LHCN-M2 (cell line): ENCODE measurements around the gene PSMG3. TPM values are rescaled to one million over a fixed set of nuclear protein-coding genes. Genes with fewer than 3 reads are reported as not detected.
A peak's percentile ranks its signal among the peaks of the same experiment; 100 is the strongest.

Source experiments
- DNase-seq: peaks from one replicate; pipeline ENCODE4 v3.0.0-alpha.2; 2012; ENCODE audit warnings: low read depth
- total RNA-seq: library from RNA; depleted of rRNA; stranded (reverse); fragments of >200 nt; gene quantifications from 2 replicates; pipeline ENCODE4 v1.2.3, GENCODE V29; 2014

PSMG3 gene
- total RNA-seq, 1 experiment from 2014 or later = 89.6 TPM

DNA sequence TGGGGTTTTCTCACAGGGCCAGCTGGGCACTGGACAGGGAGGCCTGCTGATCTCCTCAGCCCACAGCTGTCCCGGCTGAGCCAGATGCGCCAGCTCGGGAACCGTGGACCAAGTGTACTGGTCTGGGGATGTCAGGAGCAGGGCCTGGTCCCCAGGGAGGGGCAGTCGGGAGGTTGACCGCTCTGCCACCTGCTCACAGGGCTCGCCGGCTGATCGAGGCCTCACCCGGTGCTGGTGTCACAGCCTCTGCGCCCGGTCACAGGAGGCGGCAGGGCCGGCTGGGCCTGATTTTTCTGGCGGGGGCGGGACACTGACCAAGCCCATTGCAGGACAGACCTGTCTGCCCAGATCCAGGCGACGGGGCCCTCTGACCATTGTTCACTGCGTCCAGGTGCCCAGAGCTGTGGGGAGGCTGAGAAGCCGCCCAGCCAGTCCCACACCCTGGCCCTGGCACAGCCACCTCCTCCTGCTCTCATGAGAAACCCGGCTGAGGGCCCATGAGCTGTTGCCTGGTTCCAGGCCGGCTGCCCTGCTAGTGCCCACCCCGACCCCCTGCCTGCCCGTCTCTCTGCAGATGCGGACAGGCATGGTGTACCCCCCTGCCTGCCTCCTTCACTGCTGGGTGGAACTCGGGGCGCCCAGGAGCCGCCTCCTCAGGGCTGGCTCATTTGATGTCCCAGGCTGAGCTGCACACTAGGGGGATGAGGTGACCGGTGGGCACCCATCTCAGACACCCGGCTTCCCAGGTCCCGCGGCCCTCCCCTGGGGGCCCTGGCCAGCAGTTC is 10.8 kb downstream of the PSMG3 start:
- DNase-seq = no peak

- no peak for DNase-seq
These were observed 11.5 kb downstream of the PSMG3 start for GRCh38 chr7:1558181-1558811.

GRCh38 chr7:1557771-1558170 is 12.1 kb downstream of the PSMG3 start:
- no peak for DNase-seq

DNA sequence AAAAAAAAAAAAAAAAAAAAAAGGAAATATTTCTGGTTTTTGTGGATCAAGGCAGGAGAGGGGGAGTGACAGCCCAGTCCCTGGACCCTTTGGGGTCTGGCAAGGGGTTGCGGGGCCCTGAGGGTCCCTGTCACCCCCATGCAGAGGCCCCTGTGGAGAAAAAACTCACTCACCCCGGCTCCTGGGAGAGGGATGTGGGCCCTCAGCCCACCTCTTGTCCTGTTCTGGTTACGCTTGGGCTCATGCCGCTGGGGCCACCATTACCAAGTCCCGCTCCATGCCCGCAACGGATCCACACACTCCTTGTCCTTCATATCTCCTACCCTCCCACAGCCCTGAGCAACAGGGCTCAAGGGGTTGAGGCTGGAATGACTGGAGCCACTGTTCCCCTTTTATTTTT is 12.8 kb downstream of the PSMG3 start:
- no peak for DNase-seq

DNA sequence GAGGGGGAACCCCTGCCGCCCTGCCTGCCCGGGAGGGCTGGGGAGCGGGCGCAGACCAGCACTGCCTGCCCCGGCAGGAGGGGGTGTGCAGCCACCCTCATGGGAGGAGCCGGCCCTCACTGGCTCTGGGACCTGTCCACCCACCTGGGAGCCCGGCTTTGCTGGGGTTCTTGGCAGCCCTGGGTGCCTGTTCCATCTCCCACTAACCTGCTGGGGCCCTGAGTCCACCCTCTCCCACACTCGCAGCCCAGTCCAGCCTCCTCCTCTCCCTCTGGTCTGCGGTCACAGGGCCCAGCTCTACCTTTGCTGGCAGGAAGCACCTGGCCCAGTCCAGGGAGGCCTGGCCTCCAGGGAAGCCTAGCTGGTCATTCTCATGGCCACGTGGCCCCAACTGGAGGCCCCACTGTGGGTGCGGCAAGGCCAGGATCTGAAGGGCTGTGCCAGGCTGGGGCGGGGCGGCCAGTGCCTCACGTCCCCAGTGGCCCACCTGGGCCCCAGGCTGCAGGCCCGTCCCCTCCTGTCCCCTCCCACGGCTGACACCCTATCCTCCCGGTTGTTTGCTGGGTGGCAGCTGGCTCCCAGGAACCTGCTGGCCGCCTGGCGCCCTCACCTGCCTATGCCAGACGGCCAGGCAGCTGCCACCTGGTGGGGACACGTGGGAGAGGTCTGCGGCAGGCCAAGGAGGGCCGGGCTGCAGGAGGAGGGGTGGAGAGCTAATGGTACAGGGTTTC is 13.9 kb downstream of the PSMG3 start, which contains the start of gene TMEM184A:
Gene TMEM184A, minus strand, starts transcription at position 393 of the 731 bp plus-strand sequence. CDS start 721 bp downstream, outside the sequence.
- no peak for DNase-seq

- DNase-seq = peak; percentile 90
These were observed 14.6 kb downstream of the PSMG3 start for GRCh38 chr7:1555046-1555812.

- DNase-seq = no peak
These were observed 15.3 kb downstream of the PSMG3 start for GRCh38 chr7:1554333-1555045.

DNA sequence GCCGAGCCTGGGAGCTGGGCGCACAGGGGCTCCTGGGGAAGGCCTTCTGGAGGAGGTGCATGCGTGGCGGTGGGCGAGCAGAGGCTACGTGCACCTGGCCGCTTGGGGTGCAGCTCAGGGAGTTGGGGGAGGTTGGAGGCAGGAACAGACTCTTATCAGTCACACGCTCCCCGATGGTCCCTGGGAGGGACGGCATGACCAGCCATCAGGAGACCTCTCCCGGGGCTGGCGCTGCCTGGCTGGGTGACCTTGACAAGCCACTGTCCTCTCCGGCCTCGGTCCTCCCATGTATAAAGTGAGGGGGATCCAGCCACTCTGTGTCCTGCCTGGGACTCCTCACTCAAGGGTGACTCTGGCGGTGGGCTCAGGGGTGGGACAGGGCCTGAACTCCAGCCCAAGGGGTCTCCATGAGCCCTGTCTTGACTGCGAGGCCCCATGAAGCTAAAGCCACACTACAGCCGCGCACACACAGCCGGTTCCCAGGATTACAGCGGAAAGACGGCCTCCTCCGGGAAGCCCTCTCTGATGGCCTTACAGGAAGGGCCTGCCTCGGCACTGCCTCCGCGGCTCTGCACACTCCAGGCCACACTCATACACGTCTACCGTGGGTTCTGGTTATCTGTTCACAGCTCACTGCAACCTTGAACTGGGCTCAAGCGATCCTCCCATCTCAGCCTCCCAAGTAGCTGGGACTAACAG is 16.2 kb downstream of the PSMG3 start:
- DNase-seq = no peak

GRCh38 chr7:1552200-1552599 is 17.6 kb downstream of the PSMG3 start:
- no peak for DNase-seq

DNA sequence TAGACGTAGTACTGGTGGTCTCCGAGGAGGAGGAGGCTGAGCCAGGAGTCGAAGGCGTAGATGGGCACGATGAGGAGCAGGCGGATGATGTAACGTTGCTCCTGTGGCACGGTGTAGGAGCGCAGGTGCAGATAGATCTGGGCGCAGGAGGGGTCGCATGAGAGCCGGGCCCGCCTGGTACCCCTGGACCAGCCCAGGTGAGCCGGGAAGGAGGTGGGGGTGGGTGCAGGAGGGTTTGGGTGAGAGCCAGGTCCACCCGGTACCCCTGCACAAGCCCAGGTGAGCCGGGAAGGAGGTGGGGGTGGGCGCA is 19.0 kb downstream of the PSMG3 start:
- no peak for DNase-seq

DNA sequence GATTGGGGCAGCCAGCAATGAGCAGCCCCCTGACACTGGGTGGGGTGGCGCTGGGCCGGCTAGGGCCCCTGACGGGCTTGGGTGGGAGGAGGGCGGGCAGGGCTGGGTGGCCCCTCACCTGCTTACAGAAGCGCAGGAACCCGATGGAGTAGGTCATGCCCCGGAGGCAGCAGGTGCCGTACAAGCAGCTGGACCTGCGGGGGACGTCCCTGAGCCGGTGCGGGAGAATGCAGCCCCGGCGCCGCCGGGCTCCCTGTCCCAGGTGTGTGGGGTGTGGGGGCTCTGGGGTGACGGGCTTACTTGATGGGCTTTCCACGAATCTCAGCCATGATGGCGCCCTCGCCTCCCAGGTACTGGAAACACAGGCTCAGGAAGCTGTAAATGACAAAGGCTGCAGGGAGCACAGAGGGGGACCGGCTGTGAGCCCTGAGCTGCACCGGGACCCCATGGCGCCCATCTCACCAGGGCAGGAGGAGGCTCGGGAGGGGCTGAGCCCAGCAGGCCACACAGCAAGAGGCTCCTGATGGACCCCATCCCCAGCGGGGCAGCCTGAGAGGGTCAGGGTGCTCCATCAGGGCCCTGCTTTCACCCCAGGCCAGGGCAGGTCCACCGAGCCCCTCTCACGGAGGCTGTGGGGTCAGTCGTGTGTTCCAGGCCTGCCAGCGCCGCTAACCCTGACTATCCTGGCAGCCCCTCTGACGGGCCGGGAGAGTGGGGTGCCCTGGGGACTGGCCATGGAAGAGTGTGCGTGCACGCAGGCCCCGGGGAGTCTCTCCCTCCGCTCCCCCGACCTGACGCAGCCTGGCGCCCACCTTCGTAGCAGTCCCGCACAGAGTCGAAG is 19.6 kb downstream of the PSMG3 start:
- no peak for DNase-seq

DNA sequence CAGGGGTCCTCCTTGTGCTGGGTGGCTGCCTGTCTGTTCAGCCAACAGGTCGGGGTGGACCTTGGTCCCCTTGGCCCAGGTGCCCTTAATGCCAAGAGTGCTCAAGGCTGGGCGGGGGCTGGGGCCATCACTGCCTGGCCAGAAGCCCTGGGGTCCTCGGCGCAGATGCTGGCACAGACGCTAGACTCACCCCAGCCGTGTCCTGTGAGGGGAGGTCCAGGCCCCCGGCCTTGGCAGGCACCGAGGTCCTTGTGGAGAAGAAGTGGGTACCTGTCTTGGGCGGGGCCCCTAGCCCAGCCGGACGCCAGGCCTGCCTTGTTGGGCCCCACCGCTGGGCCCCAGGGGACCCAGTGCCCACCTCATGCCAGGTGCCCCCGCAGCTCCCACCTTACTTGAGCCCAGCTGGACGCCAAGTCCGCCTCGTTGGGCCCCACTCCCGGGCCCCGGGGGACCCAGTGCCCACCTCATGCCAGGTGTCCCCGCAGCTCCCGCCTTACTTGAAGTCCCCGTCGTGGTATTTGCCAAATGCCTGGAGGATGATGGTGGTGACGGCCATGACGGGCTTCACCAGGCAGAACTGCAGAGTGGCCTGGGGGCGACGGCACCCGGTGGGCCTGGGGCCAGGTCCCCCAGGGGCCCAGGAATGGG is 20.4 kb downstream of the PSMG3 start:
- DNase-seq = no peak

GRCh38 chr7:1548944-1549343 is 20.9 kb downstream of the PSMG3 start:
- no peak for DNase-seq

DNA sequence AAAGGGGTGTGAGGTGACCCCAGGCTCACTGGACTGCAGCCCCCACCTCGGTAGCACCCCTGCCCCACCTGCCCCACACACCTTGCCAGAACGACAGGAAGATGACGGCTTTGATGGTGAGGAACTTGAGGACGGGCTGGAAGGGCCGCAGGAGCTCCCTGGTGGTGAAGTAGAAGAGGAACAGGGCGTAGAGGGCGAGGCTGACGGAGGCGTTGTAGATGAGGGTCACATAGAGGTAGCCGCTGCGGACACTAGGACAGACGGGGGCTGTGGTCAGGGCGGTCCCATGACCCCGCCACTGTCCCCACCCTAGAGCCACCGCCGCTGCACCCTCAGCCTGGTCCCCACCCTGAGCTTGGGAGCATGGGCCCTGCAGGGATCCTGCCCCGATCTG is 21.4 kb downstream of the PSMG3 start:
- no peak for DNase-seq

DNA sequence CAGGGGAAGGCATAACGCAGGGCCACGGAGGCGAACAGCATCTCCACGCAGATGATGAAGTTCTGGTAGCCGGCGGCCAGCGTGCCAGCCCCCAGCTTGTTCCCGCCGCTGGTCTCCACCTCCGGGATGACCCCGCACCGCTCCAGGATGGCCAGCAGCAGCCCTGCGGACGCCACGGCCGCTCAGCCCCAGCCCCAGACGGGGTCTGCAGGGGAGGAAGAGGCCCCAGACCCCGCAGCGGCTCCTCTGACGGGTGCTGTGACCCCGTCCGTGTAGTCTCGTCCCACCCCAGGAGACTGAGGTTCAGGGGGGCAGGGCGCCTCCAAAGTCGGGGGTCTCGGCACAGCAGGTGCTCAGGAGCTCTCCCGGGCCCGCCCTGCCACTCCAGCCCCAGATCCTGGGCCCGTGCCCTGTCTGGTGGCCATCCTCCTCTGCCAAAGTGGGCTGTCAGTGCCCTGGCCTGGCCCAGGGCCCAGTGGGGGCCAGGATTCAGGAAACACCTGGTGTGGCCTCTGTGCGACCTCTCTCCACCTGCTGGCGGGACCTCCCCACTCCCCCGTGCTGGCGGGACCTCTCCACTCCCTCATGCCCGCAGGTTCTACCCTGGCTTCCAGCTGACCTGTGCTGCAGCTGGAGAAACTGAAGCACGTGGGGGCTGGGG is 21.9 kb downstream of the PSMG3 start:
- no peak for DNase-seq

DNA sequence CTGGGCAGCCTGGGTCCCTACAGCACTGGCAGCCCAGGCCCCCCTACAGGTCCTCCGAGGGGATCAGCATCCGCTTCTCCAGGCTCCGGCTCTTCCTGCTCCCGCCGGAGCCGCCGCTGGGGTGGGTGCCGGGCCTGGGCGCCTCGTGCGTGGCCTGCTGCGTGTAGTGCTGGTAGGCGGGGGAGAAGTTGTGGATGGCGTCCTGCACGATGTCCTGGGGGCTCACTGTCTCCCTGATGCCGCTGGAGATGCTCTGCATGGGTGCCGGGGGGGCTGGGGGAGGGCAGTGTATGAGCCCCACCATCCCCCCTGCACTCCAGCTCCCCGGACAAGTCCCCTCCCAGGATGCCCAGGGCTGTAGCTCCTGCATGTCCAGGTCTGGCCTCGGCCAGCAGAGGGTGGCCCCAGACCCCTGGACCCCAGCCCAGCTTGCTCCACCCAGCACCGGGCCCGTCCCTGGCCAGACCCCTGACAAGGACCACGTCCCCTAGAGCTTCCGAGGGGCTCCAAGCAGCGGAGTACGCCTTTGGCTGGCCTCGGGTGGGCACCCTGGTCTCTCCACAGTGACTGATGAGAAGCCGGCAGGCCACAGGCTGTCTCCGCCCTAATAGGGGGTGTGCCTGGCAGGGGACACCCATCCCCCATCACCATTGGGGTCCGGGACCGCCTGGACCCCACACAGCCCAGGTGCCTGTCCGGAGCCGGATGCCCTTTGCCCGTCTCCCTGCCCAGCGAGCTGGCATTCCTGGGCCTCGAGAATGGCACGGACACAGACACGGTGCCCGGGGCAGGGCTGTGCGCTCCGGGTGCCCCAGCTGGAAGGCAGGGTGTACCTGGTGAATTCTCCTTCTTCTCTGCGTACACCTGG is 22.7 kb downstream of the PSMG3 start:
- no peak for DNase-seq

DNA sequence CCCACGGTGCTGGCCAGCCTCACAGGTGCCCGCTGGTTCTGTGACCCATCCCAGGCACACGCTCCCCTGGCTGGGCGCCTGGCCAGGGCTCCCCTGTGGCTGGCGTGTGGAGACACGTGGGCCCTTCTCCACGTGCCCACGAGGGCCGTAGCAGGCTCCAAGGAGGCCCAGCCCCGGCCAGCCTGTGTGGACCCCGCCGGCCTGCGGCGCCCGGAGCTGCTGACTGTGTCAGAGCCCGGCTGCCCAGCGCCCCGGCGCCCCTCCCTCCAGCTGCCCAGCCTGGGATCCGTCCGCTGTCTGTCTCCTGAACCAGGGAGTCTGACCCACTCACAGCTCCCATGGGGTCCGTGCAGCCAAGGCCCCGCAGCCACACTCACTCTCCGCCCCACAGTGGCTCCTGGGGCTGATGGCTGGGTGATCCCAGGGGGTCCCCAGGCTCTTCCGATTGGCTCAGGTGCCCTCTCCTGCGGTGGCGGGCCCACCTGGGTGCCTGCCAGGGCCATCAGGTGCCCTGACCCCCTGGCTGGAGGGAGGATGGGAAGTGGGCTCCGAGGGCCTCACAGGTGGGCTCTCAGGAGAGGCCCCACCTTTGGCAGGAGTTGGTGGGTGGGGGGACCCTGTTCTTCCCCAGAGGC is 23.4 kb downstream of the PSMG3 start:
- DNase-seq = no peak
